Ovary (tissue), 3 donors: Measurements from ENCODE around the gene ABHD12B.

Experiments used
- CTCF ChIP-seq, 3 donors: fragments of 450-650 bp in 2 of 3; fragments of 200-600 bp in 1 of 3; IDR thresholded peaks; one replicate each; pipeline versions ENCODE4 v1.5.1 to v1.8.0; 2016 to 2022; ENCODE audit warnings: antibody characterized with exemption in 3 of 3, mild to moderate bottlenecking in 1 of 3
- POLR2A ChIP-seq: fragments of 450-650 bp; IDR thresholded peaks from one replicate; pipeline ENCODE4 v1.6.1; 2017; ENCODE audit warnings: antibody characterized with exemption, mild to moderate bottlenecking, moderate library complexity
- donor health status: DM: no; HTN: no; CAD: no.

- TF ChIP-seq CTCF (IDR thresholded peaks at IDR 0.05) (no peak), POLR2A (no peak)
Observed at GRCh38 chr14:50928002-50928635, 56.3 kb downstream of the ABHD12B start.
